ENCODE results near the gene CXCL1. TPM values are rescaled to one million over a fixed set of nuclear protein-coding genes. Genes with fewer than 3 reads are reported as not detected.

CXCL1 gene
- total and polyA plus RNA-seq, 2 of the 13 experiments (the other 11 are each of a cell fraction or from before 2014, with no cell fraction given) = 0.15 TPM; not detected in 1

DNA sequence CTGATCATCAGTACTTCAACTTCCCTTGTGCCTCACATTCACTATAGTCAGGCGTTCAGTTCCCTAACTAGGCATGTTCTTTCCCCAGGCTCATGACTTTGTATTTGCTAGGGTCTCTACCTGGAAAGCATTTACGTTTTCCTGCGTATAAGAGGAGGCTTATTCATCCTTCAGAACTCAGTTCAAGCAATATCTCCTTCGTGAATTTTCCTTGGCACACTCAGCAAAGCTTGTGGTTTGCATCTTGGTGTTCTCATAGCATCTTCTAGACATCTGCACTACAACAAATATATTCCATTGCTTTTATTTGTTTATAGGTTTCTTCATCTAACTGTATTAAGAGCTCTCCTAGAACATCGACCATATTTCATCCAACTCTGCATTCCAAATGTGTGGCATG, 30.1 kb upstream of the CXCL1 start (continued):
- TF ChIP-seq AHDC1 (CRISPR knock-in tag; IDR thresholded peaks at IDR 0.05; ENCODE audit: borderline replicate concordance) (no peak), ZFP82 (CRISPR knock-in tag; IDR thresholded peaks at IDR 0.05; ENCODE audit: borderline replicate concordance) (no peak), MATR3 (CRISPR knock-in tag; IDR thresholded peaks at IDR 0.05) (no peak), NFKB2 (CRISPR knock-in tag; IDR thresholded peaks at IDR 0.05; ENCODE audit: borderline replicate concordance) (no peak), BRCA1 (CRISPR knock-in tag; IDR thresholded peaks at IDR 0.05) (no peak), BORCS8-MEF2B (CRISPR knock-in tag; IDR thresholded peaks at IDR 0.05) (no peak), ZNF260 (CRISPR knock-in tag; IDR thresholded peaks at IDR 0.05; ENCODE audit: borderline replicate concordance, low read depth) (no peak), HNF1B (CRISPR knock-in tag; IDR thresholded peaks at IDR 0.05) (no peak)
- TF ChIP-seq, protein P1, sequence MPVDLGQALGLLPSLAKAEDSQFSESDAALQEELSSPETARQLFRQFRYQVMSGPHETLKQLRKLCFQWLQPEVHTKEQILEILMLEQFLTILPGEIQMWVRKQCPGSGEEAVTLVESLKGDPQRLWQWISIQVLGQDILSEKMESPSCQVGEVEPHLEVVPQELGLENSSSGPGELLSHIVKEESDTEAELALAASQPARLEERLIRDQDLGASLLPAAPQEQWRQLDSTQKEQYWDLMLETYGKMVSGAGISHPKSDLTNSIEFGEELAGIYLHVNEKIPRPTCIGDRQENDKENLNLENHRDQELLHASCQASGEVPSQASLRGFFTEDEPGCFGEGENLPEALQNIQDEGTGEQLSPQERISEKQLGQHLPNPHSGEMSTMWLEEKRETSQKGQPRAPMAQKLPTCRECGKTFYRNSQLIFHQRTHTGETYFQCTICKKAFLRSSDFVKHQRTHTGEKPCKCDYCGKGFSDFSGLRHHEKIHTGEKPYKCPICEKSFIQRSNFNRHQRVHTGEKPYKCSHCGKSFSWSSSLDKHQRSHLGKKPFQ (CRISPR knock-in tag; IDR thresholded peaks at IDR 0.05; ENCODE audit: insufficient replicate concordance) = no peak
- TF ChIP-seq, protein P2, sequence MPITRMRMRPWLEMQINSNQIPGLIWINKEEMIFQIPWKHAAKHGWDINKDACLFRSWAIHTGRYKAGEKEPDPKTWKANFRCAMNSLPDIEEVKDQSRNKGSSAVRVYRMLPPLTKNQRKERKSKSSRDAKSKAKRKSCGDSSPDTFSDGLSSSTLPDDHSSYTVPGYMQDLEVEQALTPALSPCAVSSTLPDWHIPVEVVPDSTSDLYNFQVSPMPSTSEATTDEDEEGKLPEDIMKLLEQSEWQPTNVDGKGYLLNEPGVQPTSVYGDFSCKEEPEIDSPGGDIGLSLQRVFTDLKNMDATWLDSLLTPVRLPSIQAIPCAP (CRISPR knock-in tag; IDR thresholded peaks at IDR 0.05; ENCODE audit: low read depth) = no peak

All from HepG2 (cell line).